GM21717 (cell line): ENCODE measurements around the gene KRT79.

Experiments
- ATAC-seq: cut with Tn5 transposase; IDR thresholded peaks from one replicate; pipeline ENCODE4 v1.9.1; 2021; ENCODE audit warnings: mild to moderate bottlenecking, moderate library complexity; ENCODE audit not compliant: unreplicated experiment

The KRT79 gene

DNA sequence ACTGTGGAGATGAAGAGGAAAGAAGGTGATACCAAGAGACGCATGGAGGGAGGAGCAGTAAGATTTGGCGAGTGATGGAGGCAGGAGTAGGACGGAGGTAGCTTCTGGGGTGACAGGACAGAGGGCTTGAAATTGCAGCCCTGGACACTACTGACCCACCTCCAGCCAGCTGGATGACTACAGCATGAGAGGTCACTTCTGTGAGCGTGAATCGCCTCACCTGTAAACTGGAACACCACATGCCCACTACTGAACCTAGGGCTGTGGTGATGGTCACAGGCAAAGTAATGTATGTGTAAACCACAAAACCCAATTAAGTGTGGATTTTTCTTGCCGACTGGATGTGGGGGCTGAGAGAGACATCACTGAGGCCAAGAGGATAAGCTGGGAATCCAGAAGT is 13.6 kb downstream of the KRT79 start:
- no peak for ATAC-seq

DNA sequence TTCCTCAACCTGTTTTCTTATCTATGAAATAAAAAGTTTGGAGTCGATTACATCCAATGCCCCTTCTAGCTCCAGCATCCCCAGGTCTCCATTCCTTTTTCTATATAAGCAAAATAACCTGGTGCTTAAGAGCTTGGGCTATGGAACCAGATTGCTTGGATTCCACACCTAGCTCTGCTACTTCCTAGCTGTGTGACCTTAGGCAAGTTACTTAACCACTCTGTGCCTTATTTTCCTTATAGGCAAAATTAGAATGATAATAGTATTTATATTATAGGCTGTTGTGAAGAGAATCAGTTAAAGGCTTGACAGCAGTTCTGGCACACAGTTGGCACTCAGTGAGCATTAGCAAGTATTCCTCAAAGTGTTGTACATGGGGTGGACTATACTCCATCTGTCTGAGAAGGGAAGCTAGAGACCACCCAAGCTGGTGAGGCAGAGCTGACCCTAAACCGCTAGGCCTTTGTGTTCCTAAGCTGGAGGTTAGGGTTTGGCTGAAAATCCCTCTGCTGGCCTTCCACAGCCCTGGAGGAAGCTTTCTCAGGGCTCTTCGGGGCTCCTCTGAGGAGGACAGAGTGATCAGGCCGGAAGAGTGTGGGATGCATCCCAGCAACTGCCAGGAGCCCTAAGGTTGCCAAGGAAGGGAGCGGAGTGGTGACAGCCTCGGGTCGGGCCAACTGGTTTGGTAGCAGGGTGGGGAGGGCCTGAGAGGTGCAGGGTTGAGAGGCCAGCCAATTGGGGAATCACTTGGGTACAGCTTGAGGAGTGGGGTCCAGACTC is 14.2 kb downstream of the KRT79 start:
- ATAC-seq = no peak

DNA sequence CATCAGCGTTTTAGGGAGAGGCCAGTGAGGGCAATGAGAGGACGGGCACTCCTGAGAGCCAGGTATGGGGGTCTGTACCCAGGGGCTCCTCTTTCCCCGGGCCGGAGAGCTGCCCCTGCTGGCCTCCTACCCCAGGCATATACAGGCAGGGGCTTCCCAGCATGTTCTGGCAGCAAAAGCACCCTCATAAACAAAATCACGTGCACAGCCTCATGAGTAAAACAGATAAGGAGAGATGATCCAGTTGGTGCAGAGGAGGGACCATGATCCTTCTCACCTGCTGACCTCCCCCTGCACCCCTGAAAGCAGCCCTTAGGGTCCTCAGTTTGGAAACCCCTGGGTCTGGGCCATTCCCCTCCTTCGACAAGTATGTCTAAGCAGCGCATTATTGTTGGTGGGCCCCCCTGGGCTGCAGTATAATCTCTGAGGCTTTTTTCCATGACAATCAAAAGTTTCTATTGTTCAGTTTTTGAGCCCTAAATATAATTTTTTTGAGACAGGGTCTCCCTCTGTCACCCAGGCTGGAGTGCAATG is 15.2 kb downstream of the KRT79 start:
- no peak for ATAC-seq

DNA sequence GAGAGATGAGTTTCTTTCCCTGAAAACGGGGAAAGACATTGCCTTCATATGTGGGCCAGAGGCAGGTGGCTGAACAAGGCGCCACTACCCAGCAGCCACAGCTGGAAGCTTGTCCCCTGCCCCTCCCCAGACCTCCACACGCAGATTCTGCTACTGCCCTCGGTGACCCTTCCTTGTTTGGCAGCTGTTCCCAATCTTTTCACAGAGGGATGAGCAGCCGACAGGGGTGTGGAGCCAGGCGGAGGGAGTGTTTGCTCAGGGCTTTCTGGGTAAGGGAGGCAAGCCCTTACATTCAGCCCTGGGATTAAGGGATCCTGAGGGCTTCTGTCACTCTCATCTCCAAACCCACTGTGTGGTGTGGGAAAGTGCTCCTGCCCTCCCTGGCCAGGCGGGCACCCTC is 15.7 kb downstream of the KRT79 start:
- no peak for ATAC-seq

DNA sequence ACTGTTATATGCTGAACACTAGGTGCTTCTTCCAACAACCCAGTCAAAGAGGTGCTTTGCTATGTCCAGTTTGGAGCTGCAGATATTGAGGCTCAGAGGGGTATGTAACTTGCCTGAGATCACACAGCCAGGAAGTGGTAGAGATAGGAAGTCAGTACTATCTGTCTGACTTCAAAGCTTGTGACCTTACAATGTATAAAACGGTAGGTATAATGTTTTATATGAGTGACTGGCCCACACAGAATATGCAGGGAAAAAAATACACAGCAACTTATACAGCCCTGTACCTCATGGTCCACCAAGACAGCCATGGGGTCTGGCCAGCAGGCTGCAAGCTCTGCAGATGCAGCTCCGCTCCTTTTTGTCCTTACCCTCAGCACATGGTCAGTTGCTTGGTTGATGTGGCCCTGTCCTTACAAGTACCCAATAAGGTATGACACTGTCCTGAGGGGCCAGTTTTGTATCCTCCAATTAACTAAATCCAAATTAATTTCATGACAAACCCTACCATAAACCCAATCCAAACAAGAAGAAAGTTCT is 16.3 kb downstream of the KRT79 start:
- ATAC-seq = no peak

DNA sequence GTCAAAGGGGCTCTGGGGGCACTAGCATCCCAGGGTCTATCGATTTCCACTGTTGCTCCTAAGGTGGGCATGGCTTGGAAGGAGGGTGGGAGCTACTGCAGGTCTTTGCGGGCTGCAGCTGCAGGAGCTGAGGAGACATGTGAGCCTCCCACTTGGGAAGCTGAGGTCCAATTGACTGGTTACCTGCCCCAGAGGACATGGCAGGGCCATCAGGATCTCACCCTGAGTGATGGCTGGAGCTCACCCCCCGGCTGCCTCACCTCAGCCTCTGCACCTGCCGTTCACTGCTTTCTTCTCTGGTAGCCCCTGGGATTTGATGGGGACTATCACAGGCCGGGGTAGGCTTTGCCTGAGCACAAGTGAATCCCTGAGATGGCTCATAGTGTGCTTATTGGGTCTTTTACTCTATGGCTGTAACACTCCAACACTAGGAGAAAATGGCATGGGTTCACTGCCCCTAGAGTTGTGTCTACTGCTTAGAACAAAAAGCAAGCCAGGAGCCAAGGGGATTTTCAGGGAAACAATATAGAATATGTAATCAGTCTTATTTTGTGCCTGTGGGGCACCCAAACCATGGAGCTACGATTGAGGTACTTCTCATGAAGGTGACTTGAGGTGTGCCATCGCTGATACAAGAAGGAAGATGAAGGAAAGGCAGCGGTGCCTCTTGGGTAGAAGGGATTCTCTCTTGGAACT is 17.0 kb downstream of the KRT79 start:
- no peak for ATAC-seq

DNA sequence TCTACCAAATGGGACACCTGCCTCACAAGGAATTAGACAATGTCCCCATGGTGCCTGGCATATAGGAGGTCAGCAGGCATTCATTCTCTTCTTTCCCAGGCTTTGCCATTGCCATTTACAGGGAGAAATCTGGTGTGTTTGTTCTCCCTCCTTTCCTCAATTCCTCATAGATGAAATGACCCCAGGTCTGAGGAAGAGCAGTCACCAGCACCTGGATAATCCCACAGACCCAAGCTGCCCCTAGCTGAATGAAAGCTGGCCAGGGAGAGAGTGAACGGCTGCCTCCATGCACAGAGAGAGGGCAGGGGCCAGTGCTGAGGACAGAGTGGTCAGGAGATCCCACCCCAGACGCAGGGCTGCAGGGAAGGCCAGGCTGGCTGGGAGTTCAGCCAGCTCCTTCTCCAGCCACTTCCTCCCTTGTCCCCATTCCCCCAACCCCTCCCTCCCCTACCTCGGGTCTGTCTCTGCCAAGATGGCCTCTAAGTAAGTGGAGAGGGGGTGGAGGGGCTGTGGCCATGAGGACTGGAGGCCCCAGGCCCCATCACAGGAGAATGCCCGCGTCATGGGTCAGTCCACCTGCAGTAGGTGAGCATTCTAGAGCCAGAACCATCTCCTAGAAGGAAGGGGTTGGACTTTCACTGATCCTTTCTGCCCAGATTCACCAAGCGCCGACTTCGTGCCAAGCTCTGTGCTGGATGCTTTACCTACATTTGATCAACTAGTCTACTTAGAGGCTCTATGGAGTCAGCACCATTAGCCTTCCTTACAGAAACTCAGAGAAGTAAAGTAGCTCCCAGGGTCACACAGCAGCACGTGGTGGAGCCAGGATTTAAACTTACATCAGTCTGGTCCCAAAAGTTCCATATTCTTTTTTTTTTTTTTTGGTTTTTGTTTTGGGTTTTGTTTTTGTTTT is 18.2 kb downstream of the KRT79 start:
- ATAC-seq = no peak

DNA sequence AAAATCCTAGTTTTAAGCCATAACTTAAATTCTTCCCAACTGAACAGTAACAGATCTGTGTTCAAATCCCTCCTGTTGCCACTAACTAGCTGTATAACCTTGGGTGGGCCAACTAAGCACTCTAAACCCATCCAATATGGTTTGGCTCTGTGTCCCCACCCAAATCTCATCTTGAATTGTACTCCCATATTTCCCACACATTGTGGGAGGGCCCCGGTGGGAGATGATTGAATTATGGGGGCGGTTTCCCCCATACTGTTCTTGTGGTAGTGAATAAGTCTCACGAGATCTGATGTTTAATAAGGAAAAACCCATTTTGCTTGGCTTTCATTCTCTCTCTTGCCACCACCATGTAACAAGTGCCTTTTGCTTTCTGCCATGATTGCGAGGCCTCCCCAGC is 18.9 kb downstream of the KRT79 start:
- no peak for ATAC-seq

DNA sequence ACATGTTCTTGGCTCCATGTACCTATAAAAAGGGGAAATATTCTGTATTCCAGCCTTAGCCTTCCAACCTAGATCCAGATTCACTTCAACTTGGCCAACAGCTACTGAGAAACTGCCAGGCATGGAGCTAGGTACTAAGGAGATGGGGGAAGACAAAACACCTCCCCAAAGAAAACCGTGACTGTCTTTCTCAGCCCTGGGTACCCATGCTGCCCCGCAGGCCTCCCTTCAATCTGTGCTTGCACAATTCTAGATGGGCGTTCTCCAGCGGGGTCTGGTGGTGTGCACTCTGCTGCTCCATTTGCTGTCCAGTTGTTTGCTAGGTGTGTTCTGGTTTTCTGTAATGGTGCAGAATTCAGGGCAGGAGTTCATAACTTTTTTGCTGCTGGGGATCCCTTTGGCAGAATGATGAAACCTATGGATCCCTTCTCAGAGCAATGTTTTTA is 19.4 kb downstream of the KRT79 start:
- no peak for ATAC-seq

DNA sequence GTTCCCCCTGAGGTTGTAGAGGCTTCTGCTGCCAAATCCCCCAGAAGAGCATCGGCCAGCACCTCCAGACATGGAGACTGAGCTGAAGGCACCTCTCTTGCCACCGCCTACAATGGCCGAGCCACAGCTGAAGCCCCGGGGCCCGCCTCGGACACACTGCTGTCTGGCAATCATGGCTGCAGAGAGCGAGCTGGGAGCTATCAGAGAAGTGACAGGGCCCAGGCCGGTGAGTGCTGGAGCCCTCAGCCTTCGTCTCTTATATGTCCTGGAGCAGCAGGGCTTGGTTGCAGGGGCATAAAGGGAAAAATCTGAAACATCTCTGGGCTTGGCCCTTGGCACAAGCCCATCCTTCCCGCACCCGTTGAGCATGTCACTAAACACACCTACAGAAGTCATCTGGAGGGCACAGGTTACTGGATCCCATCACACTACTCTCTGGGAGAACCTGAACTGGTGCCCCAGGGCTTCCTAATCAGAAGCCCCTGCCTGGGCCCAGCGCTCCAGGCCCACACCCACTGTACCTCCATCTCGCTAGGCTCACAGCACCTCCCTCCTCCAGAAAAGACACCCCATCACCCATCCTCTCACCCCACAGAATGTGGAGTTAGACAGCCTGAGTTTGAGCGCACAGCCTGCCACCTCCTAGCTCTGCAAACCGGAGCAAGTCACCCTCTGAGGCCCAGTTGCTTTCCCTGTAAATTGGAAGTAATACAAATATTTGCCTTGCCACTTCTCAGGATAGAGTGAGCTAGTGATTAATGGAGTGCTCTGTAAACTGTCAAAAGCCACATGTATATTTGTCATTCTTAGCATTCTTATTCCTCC is 20.0 kb downstream of the KRT79 start, which contains the start of gene KRT4:
Gene KRT4, minus strand, starts transcription at position 232 of the 825 bp plus-strand sequence. Its CDS starts 58 bp downstream, at position 174.
- ATAC-seq = no peak

DNA sequence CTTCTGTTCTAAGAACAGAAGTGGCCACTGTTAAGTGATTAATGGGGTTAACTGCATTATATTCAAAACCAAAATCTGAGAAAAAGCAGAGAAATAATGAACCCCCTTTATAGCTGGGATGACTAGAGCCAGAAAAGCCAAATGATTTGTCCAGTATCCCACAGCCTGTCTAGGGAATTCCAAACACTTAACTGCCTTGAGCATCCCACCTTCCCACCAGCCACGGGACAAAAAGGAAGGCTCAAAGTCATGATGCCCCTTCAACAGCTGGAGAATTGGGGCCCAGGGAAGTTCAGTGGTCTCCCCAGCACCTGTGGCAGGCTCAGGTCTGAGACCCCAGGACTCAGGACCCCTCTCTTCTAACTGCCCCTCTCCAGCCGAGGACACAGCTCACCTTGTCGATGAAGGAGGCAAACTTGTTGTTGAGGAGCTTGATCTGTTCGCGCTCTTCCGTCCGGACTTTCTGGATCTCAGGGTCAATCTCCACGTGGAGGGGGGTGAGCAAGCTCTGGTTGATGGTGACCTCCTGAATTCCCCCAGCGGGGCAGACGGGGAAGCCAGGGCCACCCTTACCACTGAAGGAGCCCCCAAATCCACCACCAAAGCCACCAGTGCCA is 20.8 kb downstream of the KRT79 start:
- no peak for ATAC-seq

DNA sequence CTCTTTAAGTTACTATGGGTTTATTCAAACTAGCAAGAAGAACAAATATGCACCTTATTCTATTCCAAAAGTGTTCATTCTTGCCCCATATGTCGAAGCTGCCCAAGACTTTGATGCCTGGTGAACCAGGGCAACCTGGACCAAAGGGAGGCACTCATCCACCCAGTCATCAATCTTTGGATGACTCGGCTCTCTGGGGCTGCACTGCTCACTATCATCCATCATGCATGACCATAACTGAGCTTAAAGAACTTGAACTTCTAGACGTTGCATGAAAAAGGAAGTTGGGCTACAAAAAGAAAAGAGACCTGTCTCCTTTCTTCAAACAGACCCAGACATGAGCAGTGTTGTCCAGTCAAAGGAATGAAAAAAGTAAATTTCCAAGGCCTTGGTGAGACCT is 21.4 kb downstream of the KRT79 start:
- no peak for ATAC-seq

DNA sequence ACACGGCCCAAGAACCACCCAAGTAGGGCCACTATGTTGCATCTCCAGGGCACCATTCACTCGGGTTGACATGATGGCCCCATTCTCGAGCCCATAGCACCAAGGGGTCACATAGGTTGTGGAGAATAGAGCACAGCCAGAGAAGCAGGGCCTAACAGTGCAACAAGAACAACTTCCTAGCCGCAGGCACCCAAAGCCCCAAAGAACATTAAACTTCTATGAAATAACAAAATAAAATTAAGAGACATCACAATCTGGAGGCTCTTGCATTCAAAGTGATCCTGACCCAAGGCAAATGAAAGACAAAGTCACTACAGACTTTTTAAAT is 22.1 kb downstream of the KRT79 start:
- ATAC-seq = no peak

DNA sequence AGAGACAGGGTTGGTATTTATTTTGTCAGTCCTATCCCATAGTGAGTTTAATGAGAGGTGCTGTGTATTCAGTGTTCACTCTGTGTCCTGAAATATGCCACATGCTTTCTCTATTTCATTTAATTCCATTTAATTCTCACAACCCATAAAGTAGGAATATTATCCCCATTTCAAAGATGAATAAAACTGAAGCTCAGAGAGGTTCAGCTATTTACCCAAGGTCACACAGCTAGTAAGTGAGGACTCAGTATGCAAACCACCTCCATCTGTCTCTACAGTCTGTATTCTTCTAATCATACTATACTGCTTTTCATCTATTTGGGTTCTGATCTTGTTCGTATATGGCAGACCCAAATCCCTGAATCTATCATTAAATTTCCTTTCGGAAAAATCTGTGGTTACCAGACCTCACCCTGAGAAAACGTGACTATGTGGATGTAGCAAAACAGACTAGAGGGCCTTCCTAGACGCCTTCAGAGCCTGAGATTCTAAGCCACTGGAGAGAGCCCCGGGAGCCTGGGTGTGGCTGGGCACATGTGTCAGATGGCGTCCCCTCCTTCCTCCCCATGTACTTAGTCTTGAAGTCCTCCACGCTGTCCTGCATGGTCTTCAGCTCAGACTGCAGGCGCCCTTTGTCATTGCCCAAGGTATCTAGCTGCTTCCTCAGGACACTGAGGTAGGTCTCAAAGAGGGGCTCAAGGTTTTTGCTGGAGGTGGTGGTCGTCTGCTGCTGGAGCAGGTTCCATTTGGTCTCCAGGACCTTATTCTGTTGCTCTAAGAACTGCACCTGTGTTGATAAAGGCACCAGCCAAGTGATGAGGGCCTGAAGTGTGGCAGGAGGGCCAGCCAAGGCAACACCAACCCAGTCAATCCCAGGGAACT is 22.7 kb downstream of the KRT79 start:
- ATAC-seq = no peak

DNA sequence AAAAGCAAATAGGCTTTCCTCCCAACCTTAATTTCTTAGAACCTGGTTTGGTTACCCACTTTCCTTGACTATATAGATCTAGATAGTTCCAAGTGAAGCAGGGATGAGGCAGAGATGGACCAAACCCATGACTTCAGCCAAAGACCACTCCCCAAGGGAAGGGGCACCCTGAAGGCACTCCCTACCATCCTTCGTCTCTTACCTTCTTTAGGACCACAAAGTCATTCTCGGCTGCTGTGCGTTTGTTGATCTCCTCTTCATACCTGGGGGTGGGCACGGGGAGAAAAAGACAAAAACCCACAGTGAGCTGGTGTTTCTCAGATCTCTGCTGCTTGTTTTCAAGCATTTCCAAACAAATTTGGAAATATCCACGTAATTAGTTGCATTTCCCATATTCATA is 23.6 kb downstream of the KRT79 start:
- ATAC-seq = no peak

DNA sequence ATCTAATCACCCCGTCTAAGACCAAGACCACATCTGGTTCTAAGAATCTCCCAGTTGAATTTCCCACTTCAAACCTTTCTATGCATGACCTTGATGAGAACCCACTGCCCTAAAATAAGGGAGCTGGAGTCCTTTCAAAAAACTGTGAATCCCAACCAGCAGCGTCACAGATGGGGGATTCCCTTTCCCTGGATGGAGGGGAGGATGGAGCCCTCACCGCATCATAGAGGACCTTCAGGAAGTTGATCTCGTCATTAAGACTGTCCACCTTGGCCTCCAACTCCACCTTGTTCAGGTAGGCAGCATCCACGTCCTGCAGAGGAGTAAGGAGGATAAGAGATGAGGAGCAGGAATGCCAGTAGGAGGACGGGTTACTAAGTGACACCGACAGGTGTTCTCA is 24.9 kb downstream of the KRT79 start:
- ATAC-seq = no peak

DNA sequence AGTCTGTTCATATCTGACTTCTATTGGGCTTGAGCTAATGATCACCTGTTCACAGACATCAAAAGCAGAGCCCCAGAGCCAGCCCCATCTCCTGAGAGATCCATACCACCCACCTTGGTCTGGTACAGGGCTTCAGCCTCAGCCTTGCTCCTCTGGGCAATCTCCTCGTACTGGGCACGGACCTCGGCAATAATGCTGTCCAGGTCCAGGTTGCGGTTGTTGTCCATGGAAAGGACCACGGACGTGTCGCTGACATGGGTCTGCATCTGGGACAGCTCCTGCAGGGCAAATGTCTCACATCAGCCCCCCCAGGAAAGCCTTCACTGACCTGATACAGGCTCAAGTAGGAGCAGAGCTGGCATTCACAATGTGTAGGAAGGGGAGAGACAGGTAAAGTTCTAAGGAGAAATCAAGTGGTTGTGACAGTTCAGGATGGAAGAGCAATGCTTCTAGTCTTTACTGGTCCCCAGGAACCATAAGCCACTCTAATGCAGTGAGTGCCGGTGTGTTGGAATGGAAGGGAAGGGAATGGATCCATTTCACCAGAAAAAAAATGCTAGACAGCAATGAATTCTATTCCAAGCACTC is 25.4 kb downstream of the KRT79 start:
- ATAC-seq = no peak
